Stimulated activated CD4-positive, alpha-beta T cell treated with anti-CD3 and anti-CD28 coated beads, Interleukin-15, amount 100 ng/mL, for 1 hour (primary cell): ENCODE measurements around the gene IGSF9.
"Not testable (repeated sequence)": the region's sequence is repeated elsewhere in the genome, so short reads cannot be mapped to it uniquely, and the experiment has no call there.

ENCODE experiments used
- DNase-seq, 2 donors: peaks; one replicate each; pipeline ENCODE4 v3.0.0-alpha.2; 2020; ENCODE audit warnings: low read depth in 1 of 2, low spot score in 1 of 2

Gene IGSF9

DNA sequence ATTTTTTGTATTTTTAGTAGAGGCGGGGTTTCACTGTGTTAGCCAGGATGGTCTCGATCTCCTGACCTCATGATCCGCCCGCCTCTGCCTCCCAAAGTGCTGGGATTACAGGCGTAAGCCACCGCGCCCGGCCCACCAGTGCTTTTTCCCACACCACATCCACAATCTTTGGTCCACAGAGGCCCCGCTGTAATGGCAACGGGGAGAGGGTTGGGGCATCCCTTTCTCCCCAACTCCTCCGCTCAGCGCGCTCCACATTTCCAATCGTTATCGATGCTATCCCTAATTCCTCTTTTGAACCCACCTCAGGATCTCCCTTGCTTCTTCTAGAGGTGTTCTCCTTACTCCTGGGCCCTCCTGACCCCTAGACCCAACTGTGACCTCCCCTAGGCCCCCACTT, 45.8 kb downstream of the IGSF9 start:
- not testable (repeated sequence) for DNase-seq

DNA sequence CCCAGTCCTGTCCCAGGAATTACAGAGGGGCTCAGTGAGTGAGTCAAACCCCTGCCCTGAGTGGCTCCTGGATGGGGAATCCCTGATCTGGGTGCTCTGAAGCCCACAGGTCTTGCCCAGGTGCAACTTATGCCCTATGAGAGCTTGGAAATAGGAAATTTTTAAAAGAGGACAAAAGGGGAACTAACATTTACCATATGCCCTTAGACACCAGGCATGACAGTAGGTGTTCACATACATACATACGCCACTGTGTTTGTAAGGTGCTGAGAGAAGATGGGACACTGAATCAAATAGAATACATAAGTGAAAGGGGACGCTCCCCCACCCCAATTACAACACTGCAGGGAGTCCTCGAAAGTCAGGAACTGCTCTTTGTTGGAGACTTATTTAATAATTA, 46.9 kb downstream of the IGSF9 start:
- DNase-seq, result no peak

DNA sequence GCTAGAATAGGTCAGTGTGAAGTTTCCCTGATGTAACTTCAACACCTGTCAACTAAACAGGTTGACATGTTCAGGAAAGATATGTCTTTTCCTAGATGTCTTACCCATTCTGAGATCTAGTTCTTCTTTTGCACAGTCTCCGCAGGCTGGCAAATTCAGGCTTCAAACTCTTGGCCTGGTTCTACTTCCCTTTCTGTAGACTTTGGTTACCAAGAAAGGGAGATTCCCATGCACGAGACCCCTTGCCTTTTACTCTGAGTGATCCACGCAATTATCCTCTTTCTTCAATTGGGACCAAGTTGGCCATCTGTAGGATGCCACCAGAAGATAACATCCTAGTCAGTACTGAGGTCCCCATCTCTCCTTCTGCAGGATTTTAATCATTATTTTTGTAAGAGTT, 47.5 kb downstream of the IGSF9 start:
- no peak for DNase-seq

DNA sequence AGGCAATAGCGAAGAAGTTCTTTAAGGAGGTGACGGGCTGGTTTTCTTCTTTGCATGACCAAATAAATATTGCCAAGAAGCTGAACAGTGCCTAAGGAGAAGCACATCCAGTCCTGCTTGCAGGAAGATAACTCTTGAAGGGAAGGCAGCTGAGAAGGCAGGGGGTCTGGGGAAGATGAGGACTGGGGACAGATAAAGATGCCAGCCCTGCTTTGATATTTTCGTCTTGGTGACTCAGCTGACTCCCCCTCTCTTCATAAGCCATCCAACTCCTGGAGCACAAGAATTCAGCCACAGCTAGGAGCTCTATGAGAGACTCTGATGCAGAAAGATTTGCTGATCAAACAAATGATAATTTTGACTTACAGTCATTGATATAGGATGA, 48.9 kb downstream of the IGSF9 start:
- DNase-seq, result no peak

DNA sequence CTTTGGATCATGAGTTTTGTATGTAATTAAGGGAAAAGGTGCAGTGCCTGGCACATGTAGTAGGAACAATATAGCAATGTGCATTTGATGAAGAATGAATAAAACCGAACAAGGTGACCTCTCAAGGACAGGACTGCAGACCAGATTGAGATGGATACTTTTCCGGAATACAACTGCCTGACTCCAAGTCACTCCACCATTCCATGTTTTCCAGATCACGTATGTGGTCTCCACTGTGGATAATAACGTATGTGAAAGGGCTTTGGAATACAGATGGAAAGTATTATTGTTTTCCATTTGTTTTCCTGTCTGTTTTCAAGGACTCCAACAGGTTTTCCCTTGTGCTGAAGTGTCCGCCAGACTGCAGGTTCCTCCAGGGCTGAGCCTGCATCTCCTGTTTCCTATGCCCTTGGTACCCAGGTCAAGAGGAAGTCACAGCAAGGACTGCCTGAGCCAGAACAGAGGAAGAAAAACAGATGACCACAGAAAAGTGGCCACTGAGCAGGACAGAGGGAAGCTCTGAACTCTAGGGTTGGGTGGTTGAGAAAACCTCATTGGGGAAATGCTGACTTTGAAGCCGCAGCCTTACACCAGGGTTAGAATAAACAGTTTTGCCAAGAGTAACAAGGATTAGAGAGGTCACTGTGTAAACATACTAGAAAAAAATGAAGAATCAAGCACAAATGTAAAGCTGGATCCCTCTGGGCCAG, 49.4 kb downstream of the IGSF9 start:
- DNase-seq, result no peak

DNA sequence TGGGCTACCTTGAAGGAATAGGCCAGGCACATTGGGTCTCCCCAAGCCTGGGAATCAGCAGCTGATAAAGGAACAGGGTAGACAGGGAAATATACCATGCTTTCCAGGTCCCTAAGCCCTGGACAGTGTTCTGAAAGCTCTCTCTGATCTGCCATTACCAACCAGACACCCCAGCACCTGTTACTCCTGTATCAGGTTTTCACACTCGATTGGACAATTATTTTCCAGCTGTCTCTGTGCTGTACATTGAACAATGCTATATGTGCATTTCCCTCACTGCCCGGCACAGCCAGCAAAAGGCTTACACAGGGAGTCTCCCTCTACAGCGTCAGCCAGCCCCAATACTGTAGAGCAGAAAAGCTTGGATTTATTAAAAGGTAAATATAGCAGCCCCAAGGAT, 50.1 kb downstream of the IGSF9 start:
- no peak for DNase-seq

DNA sequence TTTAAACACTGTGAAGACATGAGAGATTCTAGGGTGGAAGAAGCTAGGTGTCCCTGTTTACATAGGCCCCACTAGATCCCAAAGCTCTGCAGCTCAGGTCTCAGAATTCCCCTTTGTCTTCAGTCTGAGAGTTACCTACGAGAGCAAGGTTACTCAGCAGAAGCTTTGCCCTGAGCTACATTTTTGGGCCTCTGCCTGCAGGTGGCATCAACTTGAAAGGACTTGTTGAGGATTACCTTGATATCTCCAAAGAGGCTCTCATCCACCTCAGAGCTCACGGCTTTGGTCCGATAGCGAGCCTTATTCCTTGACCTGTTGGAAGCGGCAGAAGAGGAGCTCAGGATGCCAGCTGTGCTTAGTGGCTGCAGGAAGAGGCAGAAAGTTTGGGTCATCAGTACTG, 52.5 kb downstream of the IGSF9 start:
- DNase-seq, result no peak

DNA sequence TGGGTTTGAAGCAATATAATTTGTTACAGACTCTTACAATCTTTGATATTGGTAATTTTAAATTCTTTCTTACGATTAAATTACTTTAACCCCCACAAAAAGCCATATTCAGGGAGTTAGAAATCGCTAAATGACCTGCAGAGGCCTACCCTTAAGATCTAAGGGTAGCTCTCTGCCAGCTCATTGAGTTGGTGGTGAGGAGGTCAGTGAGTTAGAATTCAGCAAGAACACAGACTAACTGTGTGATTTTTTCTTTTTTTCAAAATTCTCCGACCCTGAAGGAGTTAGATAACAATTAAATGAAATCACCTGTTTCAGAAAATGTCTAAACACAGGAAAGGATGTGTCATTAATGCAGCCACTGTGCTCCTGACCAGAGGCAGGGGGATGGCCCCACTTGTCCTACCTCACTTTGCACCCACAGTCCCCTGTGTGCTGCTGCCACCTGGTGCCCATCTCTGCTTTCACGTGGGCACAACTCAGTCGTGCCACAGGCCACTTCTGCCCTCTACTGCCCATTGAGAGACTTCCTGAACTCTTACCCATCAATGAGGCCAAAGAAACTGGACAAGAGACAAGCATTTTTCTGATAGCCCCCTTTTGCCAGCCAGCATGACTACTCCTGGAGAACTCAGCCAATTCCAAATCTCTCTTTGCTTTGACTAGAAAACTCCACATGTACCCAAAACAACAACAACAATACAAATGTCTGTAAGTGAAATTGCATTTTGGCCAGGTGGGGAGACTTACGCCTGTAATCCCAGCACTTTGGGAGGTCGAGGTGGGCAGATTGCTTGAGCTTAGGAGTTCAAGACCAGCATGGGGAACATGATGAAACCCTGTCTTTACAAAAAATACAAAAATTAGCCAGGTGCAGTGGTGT, 53.9 kb downstream of the IGSF9 start:
- DNase-seq, result peak; percentile 47 to 58

DNA sequence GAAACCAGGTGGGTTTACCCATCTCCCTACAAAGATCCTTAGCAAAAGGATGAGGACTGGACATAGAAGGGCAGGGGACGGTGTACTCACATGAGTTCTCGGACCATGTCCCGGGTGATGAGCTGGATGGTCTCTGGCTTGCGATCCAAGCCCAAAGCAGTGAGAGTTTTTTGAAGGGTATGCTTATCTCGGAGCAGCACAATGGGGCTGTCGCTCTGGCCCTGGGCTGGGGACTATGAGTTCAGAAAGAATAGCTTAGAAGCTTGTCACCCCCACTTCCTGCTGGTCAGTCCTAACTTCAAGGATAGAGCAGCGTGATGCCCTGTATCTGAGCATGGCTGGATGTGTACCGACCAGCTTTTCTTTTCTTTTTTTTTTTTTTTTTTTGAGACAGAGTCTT, 55.0 kb downstream of the IGSF9 start:
- no peak for DNase-seq

DNA sequence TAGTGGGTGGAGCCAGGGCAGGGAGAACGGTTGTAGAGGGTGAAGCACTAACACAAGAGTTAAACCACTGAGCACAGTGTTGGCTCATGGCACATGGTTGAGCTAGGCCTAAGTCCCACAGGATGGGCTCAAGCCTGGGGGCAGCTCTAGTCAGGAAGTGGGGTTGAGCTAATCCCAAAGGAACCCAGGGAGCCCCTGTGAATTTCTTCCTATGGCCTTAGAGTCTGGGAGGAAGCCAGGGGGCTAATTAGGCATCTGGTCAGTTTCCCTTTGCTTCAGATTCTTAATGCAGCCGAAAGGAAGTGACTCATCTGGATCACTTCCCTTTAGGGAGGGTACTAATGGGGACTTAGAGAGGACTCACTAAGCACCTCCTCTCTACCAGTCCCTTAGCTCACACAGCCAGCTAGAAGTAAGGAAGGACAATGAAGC, 55.6 kb downstream of the IGSF9 start:
- no peak for DNase-seq

DNA sequence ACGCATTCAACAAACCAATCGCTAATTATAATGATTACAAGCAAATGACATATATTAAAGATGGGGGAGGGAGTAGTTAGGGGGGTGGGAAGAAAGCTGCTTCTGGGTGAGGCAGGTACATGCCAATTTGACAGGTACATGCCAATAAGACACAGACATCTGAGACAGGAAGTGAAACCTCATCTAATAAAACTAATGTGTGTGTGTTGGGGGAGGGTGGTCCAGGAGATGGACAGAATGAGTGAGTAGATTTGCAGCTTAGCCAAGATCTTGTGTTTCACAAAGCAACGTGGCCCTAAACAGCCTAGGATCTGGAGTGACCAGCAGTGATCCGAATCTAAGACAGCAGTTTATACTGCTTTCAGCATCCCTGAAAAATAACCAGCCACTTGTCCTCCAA, 56.2 kb downstream of the IGSF9 start:
- DNase-seq, result no peak

DNA sequence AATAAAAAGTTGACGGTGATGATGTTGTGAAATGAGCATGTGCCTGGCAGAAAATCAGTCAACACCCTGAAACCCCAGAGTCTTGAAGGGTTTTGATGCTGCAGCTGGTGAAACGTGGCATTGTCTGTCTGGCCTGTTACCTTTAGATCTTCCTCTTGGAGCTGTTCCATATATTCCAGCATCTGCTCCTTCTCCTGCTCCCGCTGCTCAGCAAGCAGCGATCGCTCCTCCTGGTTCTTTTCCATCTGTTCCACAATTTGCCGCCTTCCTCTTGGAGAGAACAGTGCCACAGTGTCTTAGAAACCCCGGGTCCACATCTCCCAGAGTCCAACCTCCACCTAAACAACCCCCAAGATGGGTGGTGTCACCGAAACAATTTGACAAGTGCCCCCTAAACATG, 61.1 kb downstream of the IGSF9 start:
- DNase-seq, result no peak

DNA sequence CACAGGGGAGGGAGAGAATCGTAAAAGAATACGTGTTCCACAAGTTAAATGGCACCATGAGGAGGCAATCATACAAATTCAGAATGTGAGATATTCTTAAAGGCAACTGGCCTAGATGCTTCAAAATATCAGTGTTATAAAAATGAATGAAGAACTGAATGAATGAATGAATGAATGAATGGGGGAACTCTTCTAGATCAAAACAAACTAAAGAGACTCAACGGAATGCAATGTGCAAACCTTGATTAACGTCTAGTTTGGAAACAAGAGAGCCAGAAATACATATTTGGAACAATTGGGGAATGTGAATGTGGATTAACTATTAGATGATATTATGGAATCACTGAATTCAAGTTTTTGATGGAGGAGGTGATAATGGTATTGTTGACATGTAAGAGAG, 62.3 kb downstream of the IGSF9 start:
- DNase-seq, result no peak

DNA sequence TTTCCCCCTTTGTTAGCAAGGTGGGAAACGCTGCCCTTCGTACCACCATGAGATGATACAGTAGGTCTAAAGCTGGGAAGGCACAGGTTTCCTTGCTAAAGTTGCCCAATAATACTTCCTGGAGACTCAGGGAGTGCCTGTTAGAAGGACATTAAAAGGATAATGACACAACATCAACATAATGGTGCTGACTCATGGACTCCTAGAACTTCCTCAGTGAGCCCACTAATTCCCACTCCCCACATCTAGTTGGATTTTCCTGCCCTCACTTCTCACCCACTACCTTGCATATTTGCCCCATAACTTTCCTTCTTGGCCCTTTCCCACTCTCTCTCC, 62.9 kb downstream of the IGSF9 start:
- DNase-seq, result no peak

DNA sequence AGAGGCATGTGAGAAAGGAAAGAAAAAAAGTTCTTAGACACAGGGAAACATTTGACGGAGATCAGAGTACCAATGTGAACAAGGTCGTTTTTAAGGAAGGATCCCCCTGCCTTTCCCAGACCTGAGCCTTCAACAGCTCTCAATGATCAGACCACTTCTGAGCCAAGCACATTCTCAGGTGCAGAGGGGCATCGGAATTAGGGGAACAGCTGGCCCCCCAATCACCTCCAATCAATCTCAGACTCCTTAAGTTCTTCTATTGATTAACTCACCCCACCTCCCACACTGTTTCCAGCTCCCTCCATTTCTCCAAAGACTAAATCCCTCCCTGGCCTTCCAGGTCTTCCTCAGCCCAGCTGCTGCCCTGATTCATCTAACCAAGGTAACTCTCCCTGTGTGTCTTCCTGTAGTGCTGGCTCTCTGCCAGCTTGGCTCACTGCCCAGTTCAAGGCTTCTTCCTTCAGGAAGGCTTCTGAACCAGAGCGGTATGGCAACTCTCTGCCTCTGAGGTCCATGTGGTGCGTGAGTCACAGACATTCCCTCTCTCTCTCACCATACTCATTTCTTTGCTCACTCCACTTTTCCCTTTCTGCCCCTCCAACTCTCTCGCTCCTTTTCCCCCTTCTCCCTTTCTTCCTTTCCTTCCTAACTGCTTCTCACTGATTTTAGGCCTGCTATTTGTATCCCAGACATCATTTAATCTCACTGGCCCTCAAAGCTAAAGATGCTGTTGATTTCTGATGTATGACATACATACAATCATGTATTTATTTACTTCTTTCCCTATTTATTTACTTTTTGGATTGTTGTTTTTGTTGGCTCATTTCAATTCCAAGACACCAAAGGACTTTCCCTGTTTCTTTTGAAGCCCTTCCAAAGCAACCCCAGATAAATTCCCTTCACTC, 63.5 kb downstream of the IGSF9 start:
- no peak for DNase-seq

DNA sequence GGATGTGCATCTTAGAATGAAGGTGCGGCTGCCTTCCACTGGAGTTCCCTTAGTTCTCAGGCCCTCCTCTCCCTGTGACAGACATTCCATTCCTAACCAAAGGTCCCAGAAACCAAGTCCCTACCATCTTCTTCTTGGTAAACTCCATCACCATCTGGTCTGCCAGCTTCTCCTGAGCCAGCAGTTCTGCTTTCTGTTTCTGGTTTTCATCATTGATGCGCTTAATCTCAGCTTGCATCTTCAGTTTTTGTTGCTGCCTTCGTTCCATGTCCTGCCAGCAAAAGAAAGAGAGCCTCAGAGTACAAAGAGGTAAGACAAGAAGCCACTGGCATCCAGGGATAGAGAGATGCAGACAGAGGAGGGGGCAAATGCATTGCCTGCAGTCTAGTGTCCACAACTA, 65.0 kb downstream of the IGSF9 start:
- no peak for DNase-seq

DNA sequence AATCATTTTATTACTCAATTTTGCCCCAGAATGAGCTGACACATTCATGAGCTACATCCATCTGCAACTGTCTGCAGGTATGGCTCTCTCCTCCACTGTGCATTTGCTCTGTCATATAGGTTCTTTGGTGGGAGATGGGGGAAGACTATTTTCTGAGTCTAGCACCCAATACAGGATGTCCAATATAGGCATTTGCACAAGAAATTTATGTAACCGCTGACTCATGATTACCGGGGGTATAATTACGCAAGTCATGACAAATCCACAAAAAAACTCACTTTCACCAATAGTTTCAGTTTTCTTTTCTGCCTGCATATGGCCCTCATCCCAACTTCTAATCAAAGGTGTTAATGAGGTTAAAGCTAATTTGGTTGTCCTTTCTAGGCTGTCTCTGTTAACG, 65.4 kb downstream of the IGSF9 start:
- no peak for DNase-seq

DNA sequence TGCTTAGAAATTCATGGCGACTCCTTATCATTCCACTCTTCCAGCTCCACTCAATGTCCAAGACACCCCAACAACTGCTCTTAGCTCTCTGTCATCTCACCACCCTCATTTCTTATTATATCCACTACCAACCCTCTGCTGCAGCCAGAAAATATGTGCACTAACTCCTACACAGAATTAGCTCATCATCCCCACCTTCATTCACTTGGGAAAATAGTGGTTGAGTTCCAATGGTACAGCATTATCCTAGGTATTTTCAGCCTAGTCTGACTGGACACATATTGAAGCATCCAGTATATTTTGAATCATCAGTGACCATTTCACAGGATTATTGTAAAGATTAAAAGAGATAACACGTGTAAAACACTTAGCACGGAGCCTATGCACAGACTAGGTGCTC, 66.3 kb downstream of the IGSF9 start:
- no peak for DNase-seq

DNA sequence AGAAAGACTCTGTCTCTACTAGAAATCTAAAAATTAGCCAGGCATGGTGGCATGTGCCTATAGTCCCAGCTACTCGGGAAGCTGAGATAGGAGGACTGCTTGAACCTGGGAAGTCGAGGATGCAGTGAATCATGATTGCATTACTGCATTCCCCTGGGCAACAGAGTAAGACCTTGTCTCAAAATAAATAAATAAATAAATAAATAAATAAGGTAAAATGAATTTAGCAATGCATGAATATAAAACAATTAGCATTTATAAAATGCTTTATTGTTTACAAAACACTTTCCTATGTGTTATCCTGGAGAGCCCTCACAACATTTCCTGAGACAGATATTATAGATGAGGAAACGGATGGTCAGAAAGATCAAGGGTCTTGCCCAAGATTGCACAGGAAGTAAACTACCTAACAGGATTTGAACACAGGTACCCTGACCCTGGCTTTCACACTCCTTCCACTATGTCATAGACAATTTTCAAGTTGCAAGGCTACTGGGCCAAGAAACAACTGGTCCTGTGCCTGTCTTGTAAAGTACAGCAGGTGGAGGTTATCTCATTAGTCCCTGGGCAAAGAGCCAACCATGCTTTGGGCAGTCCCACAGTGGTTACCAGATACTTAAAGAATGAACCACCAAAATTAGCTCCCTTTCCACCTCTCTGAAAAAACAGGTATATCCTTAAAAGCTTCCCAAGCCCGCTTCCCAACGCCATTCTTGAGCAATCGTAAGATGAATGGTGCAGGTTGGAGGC, 67.5 kb downstream of the IGSF9 start:
- no peak for DNase-seq
